Bronchial epithelial cell (primary cell): ENCODE results near the gene ECI1. TPM values are rescaled to one million over a fixed set of nuclear protein-coding genes. Genes with fewer than 3 reads are reported as not detected.

Experiments used
- DNase-seq: peaks from one replicate; pipeline ENCODE4 v3.0.0-alpha.2; 2010; ENCODE audit warnings: low read depth
- FAIRE-seq: peaks from 2 replicates; lab custom pipeline; 2011; peaks lifted over from hg19 to GRCh38; lab: Jason Lieb, UNC
- H3K27me3 ChIP-seq: 2 replicates; pipeline ENCODE4 v1.5.1; 2011; ENCODE audit warnings: low read length; ENCODE audit not compliant: control insufficient read depth, insufficient read depth
- H3K36me3 ChIP-seq: 2 replicates; pipeline ENCODE4 v1.5.1; 2011; ENCODE audit warnings: low read length; ENCODE audit not compliant: control insufficient read depth, insufficient read depth
- H3K4me3 ChIP-seq: 2 replicates; pipeline ENCODE4 v1.5.1; 2011; ENCODE audit warnings: mild to moderate bottlenecking, low read depth, low read length, control low read depth
- total RNA-seq: library from RNA; depleted of rRNA; stranded (reverse); fragments of >200 nt; gene quantifications from 2 replicates; pipeline ENCODE4 v1.2.1, GENCODE V29; 2014
- TF ChIP-seq, protein P1 (sequence below): IDR thresholded peaks from 2 replicates; pipeline ENCODE4 v1.5.1; 2011; ENCODE audit warnings: mild to moderate bottlenecking, moderate library complexity, low read length, control low read depth, inconsistent platforms; ENCODE audit not compliant: insufficient read depth, severe bottlenecking

Gene ECI1
- total RNA-seq, 1 donor from 2014 or later = 140 TPM

DNA sequence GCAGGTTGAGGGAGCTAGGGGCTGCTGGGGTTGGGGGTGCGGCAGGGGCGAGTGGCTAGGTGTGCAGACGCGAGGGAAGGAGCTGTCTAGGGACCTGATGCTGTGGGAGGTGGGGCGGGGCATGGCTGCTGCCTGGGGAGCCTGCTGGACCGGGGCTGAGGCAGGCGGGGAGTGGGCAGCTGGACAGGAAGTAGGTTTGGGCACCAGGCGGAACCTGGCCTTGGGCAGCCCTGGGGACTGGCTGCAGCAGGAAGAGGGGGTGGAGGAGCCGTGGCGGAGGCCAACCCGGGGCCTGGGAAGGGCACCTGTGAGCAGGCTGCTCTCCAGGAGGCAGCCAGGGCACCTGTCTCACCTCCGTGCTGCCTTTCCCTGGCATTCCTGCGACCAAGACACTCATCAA is 21.0 kb downstream of the ECI1 start:
- TF ChIP-seq, protein P1, sequence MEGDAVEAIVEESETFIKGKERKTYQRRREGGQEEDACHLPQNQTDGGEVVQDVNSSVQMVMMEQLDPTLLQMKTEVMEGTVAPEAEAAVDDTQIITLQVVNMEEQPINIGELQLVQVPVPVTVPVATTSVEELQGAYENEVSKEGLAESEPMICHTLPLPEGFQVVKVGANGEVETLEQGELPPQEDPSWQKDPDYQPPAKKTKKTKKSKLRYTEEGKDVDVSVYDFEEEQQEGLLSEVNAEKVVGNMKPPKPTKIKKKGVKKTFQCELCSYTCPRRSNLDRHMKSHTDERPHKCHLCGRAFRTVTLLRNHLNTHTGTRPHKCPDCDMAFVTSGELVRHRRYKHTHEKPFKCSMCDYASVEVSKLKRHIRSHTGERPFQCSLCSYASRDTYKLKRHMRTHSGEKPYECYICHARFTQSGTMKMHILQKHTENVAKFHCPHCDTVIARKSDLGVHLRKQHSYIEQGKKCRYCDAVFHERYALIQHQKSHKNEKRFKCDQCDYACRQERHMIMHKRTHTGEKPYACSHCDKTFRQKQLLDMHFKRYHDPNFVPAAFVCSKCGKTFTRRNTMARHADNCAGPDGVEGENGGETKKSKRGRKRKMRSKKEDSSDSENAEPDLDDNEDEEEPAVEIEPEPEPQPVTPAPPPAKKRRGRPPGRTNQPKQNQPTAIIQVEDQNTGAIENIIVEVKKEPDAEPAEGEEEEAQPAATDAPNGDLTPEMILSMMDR = no peak
- FAIRE-seq (no peak), DNase-seq (no peak)
- H3K36me3 ChIP-seq = peaks cover 37% of the 10 kb centered on the region
- H3K27me3 ChIP-seq = no peaks in the 10 kb centered on the region
- no peak overlapping the region for H3K4me3 ChIP-seq

DNA sequence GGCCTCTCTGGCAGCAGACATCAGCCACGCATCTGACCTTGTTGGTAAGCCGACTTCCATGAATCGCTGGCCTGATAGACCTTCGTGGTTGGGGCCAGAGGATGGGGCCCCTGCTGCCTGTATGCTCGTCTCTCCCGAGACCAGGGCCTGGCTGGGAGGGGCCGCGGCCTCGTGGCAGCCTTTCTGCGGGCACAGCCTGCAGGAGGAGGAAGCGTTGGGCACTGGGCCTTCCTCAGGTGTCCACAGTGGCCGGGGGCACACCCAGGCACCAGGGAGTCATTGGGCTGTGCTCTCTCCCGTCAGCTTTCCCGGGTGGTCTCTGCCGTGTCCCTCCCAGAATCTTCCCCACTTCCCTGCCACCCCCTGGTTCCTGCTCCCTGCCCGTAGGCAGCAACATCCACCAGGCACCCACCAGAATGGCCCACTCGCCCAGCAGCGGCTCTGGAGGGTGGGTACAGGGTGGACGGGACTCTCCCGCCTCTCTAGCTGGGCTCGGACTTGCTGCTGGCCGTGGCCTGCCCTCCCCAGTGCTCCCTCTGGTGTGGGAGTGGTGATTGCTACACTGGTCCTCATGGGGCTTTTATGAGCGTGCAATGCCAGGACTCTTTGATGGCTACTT is 21.6 kb downstream of the ECI1 start:
- FAIRE-seq (no peak), DNase-seq (no peak)
- H3K27me3 ChIP-seq = no peaks in the 10 kb centered on the region
- no peak overlapping the region for H3K4me3 ChIP-seq
- TF ChIP-seq, protein P1 = no peak
- peaks cover 35% of the 10 kb centered on the region for H3K36me3 ChIP-seq

DNA sequence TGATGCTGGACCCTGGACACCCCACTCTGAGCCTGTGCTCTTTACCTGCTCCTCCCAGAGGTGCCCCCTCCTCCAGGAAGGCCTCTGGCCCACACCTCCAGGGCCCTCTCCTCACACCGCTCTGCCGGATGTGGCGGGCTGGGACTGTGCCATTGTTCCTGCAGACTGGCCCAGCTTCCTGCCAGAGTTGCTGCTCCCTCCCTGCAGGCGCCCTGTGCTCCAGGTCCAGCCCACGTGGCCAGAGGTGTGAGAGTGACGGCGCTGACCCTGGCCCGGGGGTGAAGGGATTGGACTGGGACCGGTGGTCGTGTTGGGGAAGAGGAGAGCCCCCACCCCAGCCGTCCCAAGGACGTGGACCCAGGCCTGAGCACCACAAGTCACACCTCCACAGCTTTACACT is 22.3 kb downstream of the ECI1 start:
- no peak for DNase-seq
- Histone ChIP-seq H3K4me3 (no peak overlapping the region), H3K27me3 (no peaks in the 10 kb centered on the region), H3K36me3 (peaks cover 33% of the 10 kb centered on the region)
- TF ChIP-seq, protein P1 = no peak
- no peak for FAIRE-seq

DNA sequence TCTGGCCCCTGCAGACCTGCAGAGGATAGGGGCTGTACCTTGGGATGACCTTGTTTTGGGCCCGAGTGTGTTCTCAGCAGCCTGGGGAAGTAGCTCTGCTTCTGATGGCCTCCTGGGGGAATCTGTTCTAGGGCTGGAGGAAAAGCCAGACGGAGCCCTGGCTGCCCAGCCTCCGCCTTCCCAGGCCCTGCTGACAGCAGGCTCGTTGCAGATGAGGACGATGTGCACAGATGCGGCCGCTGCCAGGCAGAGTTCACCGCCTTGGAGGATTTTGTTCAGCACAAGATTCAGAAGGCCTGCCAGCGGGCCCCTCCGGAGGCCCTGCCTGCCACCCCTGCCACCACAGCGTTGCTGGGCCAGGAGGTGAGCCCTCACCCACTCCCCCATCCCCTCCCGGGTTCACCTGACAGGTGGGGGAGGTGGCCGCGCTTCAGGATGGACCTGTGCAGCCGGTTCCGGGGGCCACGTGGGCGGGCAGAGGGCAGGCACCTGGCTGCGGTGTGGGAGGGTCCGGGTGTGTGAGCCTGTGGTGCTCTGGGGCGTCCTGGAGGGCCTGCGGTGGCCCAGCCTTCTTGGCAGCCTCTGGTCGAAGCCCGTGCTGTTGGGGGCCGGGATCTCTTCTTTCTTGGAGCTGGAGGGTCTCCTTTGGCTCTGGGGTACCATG is 23.1 kb downstream of the ECI1 start:
- DNase-seq = no peak
- TF ChIP-seq, protein P1 = no peak
- Histone ChIP-seq H3K27me3 (no peaks in the 10 kb centered on the region), H3K4me3 (no peak overlapping the region), H3K36me3 (peaks cover 31% of the 10 kb centered on the region)
- no peak for FAIRE-seq

DNA sequence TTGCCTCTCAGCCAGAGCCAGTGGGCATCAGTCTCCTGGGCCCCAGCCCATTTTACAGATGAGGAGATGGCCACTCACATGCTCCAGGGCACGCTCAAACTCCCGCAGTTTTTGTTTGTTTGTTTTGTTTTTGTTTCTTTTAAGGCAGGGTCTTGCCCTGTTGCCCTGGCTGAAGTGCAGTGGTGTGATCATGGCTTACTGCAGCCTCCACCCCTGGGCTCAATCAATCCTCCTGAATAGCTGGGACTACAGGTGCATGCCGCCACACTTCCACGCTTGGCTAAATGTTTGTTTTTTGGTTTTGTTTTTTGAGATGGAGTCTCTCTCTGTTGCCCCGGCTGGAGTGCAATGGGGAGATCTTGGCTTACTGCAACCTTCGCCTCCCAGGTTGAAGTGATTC is 24.5 kb downstream of the ECI1 start:
- DNase-seq = no peak
- no peak for FAIRE-seq
- Histone ChIP-seq H3K27me3 (no peaks in the 10 kb centered on the region), H3K36me3 (peaks cover 18% of the 10 kb centered on the region), H3K4me3 (no peak overlapping the region)
- TF ChIP-seq, protein P1 = no peak

DNA sequence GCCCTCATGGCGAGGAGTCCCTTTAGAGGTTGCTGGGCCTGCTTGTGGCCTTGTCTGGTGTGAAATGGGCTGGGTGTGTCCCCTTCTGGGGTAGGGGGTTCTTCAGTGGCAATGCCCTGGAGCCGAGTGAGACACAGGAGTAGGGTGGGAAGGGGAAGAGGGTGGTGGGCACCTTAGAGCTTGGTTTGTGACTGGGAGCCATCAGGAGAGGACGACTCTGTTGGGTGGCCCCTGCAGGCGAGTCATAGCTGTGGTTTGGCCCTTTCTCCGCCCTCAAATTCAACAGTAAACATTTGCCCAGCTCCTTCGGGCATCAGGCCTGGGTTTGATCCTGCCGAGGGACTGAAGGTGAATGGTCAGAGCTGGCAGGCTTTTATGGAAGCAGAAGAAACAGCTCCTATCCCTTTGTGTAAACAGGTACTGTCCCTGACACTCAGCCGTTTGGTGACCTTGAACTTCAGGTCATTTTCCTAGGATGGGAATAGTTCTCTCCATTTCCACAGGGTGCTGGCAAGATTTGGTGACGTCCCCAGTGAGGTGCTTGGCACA is 25.1 kb downstream of the ECI1 start:
- FAIRE-seq = no peak
- H3K36me3 ChIP-seq = peaks cover 14% of the 10 kb centered on the region
- no peak overlapping the region for H3K4me3 ChIP-seq
- no peaks in the 10 kb centered on the region for H3K27me3 ChIP-seq
- TF ChIP-seq, protein P1 = no peak
- DNase-seq = no peak
